ENCODE measurements around the gene SLC30A3.

SLC30A3 gene

GRCh38 chr2:27236136-27236535 is 26.7 kb downstream of the SLC30A3 start:
- no peak for DNase-seq (ENCODE audit: low read depth in 2 of 3, low spot score in 1 of 3)

- DNase-seq (ENCODE audit: low read depth in 2 of 3, low spot score in 1 of 3): no peak
These were observed 29.5 kb downstream of the SLC30A3 start for GRCh38 chr2:27233341-27233740.

GRCh38 chr2:27231921-27232320 is 30.9 kb downstream of the SLC30A3 start:
- no peak for DNase-seq (ENCODE audit: low read depth in 2 of 3, low spot score in 1 of 3)

- no peak for DNase-seq (ENCODE audit: low read depth in 2 of 3, low spot score in 1 of 3)
These were observed 35.3 kb downstream of the SLC30A3 start for GRCh38 chr2:27227501-27227900.

- no peak for DNase-seq (ENCODE audit: low read depth in 2 of 3, low spot score in 1 of 3)
These were observed 37.3 kb downstream of the SLC30A3 start for GRCh38 chr2:27225526-27225925.

- no peak for DNase-seq (ENCODE audit: low read depth in 2 of 3, low spot score in 1 of 3)
These were observed 39.4 kb downstream of the SLC30A3 start for GRCh38 chr2:27223416-27223815.

GRCh38 chr2:27222407-27222806 is 40.4 kb downstream of the SLC30A3 start:
- DNase-seq (ENCODE audit: low read depth in 2 of 3, low spot score in 1 of 3): no peak

- no peak for DNase-seq (ENCODE audit: low read depth in 2 of 3, low spot score in 1 of 3)
These were observed 41.7 kb downstream of the SLC30A3 start for GRCh38 chr2:27221166-27221565.

- DNase-seq (ENCODE audit: low read depth in 2 of 3, low spot score in 1 of 3): no peak
These were observed 42.8 kb downstream of the SLC30A3 start for GRCh38 chr2:27220091-27220490.

- DNase-seq (ENCODE audit: low read depth in 2 of 3, low spot score in 1 of 3): no peak
These were observed 43.8 kb downstream of the SLC30A3 start for GRCh38 chr2:27219091-27219490.

GRCh38 chr2:27218614-27219013 is 44.2 kb downstream of the SLC30A3 start:
- DNase-seq (ENCODE audit: low read depth in 2 of 3, low spot score in 1 of 3): no peak

- peak; percentile 78 to 88 (median 81) for DNase-seq (ENCODE audit: low read depth in 2 of 3, low spot score in 1 of 3)
These were observed 45.4 kb downstream of the SLC30A3 start, which contains the start of gene CAD for GRCh38 chr2:27217173-27218121. CAD (plus strand) TSS chr2:27217369; CDS start chr2:27217552, 183 bp downstream.

GRCh38 chr2:27216416-27217137 is 46.3 kb downstream of the SLC30A3 start:
- no peak for DNase-seq (ENCODE audit: low read depth in 2 of 3, low spot score in 1 of 3)

- DNase-seq (ENCODE audit: low read depth in 2 of 3, low spot score in 1 of 3): no peak
These were observed 47.9 kb downstream of the SLC30A3 start for GRCh38 chr2:27214941-27215340.

GRCh38 chr2:27212626-27213471 is 50.0 kb downstream of the SLC30A3 start:
- peak; percentile 18 to 30 (median 23) for DNase-seq (ENCODE audit: low read depth in 2 of 3, low spot score in 1 of 3)

GRCh38 chr2:27211943-27212625 is 50.8 kb downstream of the SLC30A3 start, which contains the start of the genes ATRAID and SLC5A6:
ATRAID (plus strand) TSS chr2:27212041; CDS start chr2:27212369, 328 bp downstream.
SLC5A6 (minus strand) TSS chr2:27212268; CDS start chr2:27207650, 4,618 bp downstream.
- DNase-seq (ENCODE audit: low read depth in 2 of 3, low spot score in 1 of 3): peak; percentile 73 to 87 (median 75)

GRCh38 chr2:27211241-27211942 is 51.5 kb downstream of the SLC30A3 start:
- no peak for DNase-seq (ENCODE audit: low read depth in 2 of 3, low spot score in 1 of 3)

- DNase-seq (ENCODE audit: low read depth in 2 of 3, low spot score in 1 of 3): no peak
These were observed 53.0 kb downstream of the SLC30A3 start for GRCh38 chr2:27209621-27210401.
